Activated B cell treated with CpG ODN at 0.5 μM for 24 hours (primary cell): ENCODE data around the gene CDCP1. TPM values are rescaled to one million over a fixed set of nuclear protein-coding genes. Genes with fewer than 3 reads are reported as not detected.

Experiments used
- ATAC-seq: fragments of 200-7000 bp; cut with Tn5 transposase; one replicate; pipeline ENCODE4 v1.10.0; 2021; ENCODE audit warnings: low read depth, mild to moderate bottlenecking, moderate library complexity
- CTCF ChIA-PET: fragments of 350-600 bp; sonication (Branson Sonifier 250); formaldehyde crosslinking; loops from one replicate; lab custom pipeline; 2021; ENCODE audit warnings: antibody characterized with exemption; lab: Charles Lee
- POLR2A ChIA-PET: fragments of 350-600 bp; sonication (Branson Sonifier 250); formaldehyde crosslinking; loops from one replicate; lab custom pipeline; 2021; ENCODE audit warnings: antibody characterized with exemption; lab: Charles Lee
- DNase-seq: peaks from one replicate; pipeline ENCODE4 v3.0.0; 2022
- H3K27ac Mint-ChIP-seq: one replicate; pipeline ENCODE4 v1.8.0; 2020; ENCODE audit warnings: mixed read lengths
- H3K27me3 Mint-ChIP-seq: one replicate; pipeline ENCODE4 v1.8.0; 2021; ENCODE audit warnings: mixed read lengths
- H3K36me3 Mint-ChIP-seq: one replicate; pipeline ENCODE4 v1.8.0; 2021; ENCODE audit warnings: low read depth, mixed read lengths
- H3K4me1 Mint-ChIP-seq: one replicate; pipeline ENCODE4 v1.8.0; 2021; ENCODE audit warnings: mixed read lengths
- H3K4me3 Mint-ChIP-seq: one replicate; pipeline ENCODE4 v1.8.0; 2020; ENCODE audit warnings: mild to moderate bottlenecking, mixed read lengths
- H3K9me3 Mint-ChIP-seq: one replicate; pipeline ENCODE4 v1.8.0; 2020; ENCODE audit warnings: mixed read lengths
- intact Hi-C: fragments of 100-400 bp; cut with micrococcal nuclease; formaldehyde crosslinking; loops from one replicate; pipeline ENCODE4 v1.15.1; 2024
- total RNA-seq: library from RNA; stranded (reverse); gene quantifications from 2 replicates; pipeline ENCODE4 v1.2.3, GENCODE V29; 2022
- TF ChIP-seq, protein P1 (sequence below): fragments of 200-600 bp; IDR thresholded peaks from one replicate; pipeline ENCODE4 v1.8.0; 2022; ENCODE audit warnings: antibody characterized with exemption, mild to moderate bottlenecking

The CDCP1 gene
- total RNA-seq, 1 donor from 2014 or later: not detected

DNA sequence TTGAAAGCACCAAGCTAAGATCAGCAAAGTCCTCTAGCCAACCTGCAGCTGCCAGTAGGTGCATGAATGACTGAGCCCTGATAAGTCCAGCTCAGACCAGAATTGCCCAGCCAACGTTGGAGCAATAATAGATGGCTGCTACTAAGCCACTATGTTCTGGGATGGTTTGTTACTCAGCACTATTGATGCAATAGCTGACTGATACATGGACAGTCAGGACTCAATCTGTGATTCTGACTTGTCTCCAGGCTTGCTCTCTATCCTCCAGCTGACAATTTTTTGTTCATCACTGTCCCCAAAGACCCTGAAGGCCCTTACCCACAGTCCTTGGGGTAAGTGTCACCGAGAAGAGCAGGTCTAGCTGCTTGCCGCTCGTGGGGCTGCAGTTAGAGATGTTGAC, 55.3 kb downstream of the CDCP1 start:
- H3K4me1 Mint-ChIP-seq: no peaks in the 10 kb centered on the region
- no peaks in the 10 kb centered on the region for H3K9me3 Mint-ChIP-seq
- TF ChIP-seq, protein P1, sequence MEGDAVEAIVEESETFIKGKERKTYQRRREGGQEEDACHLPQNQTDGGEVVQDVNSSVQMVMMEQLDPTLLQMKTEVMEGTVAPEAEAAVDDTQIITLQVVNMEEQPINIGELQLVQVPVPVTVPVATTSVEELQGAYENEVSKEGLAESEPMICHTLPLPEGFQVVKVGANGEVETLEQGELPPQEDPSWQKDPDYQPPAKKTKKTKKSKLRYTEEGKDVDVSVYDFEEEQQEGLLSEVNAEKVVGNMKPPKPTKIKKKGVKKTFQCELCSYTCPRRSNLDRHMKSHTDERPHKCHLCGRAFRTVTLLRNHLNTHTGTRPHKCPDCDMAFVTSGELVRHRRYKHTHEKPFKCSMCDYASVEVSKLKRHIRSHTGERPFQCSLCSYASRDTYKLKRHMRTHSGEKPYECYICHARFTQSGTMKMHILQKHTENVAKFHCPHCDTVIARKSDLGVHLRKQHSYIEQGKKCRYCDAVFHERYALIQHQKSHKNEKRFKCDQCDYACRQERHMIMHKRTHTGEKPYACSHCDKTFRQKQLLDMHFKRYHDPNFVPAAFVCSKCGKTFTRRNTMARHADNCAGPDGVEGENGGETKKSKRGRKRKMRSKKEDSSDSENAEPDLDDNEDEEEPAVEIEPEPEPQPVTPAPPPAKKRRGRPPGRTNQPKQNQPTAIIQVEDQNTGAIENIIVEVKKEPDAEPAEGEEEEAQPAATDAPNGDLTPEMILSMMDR: no peak
- CTCF ChIA-PET: no interaction called here
- no peak overlapping the region for H3K27ac Mint-ChIP-seq
- POLR2A ChIA-PET: no interaction called here
- H3K27me3 Mint-ChIP-seq: peaks cover 14% of the 10 kb centered on the region
- intact Hi-C loops: no loop called here
- no peaks in the 10 kb centered on the region for H3K36me3 Mint-ChIP-seq
- no peak for DNase-seq
- no peak for ATAC-seq
- no peak overlapping the region for H3K4me3 Mint-ChIP-seq

DNA sequence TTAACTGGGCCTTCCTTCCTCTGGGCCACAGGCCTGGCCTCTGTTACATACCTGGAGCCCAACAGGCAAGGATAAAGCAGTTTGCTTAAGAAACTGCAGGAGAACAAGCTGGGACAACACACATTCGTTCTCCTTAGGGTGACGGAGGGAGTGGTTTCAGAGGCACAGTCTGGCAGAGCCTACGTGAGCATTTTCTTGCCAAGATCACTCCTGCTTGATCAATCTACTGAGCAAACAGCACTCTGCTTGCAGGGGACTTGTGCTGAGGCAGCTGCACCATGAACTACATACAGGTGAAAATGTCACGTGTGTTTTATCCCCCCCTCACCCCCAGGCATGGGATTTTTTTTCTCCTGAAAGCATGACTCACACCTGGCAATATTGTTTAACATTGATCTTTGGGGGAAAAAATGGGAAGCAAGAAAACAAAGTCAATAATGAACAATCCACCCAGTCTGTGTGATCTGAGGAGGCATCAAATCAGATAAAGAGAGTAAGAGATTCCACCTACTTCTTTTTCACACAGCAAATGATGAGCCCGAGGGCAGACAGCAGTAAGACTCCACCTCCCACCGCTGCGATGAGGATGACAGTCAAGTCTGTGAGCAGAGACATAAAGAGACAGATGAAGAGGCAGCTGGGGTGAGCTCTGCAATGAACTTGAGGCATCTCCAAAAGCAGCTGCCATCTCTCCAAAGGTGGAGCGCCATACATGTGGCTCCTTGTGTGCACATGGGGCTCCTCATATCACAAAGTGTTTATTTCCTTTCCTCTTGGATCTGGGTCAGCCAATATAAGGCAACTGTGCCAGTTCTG, 57.4 kb downstream of the CDCP1 start:
- TF ChIP-seq, protein P1: no peak
- ATAC-seq: no peak
- Mint-ChIP-seq H3K27me3 (peaks cover 10% of the 10 kb centered on the region), H3K27ac (no peak overlapping the region), H3K9me3 (no peaks in the 10 kb centered on the region), H3K4me1 (no peaks in the 10 kb centered on the region), H3K4me3 (no peak overlapping the region), H3K36me3 (no peaks in the 10 kb centered on the region)
- POLR2A ChIA-PET: interaction anchor here (0.5 kb wide), 1 partner anchor 738 kb away, joined by 5 read pairs; no protein-coding TSS in a partner anchor
- CTCF ChIA-PET: no interaction called here
- intact Hi-C loops: no loop called here
- no peak for DNase-seq

DNA sequence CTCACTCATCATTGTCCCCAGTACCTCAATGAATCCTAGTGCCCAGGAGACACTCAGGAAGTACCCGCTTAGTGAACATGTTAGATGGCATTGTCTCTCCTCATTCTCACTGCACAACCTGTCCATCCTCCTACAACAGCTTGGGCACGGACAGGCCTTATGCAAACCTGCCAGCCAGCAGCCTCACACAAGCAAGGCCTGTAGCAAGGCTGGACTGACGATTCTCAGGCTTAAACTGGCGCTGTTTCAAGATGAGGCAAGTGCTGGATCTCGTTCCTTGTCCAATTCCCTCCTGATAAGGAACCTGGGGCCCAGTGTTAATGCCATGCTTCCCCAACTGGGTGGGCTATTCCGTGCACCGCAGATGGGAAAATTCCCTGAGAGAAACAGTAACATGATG, 59.0 kb downstream of the CDCP1 start:
- Mint-ChIP-seq H3K27me3 (peaks cover 2% of the 10 kb centered on the region), H3K4me3 (no peak overlapping the region), H3K27ac (no peak overlapping the region), H3K4me1 (no peaks in the 10 kb centered on the region), H3K9me3 (no peaks in the 10 kb centered on the region), H3K36me3 (no peaks in the 10 kb centered on the region)
- CTCF ChIA-PET: no interaction called here
- ATAC-seq: no peak
- TF ChIP-seq, protein P1: no peak
- DNase-seq: no peak
- intact Hi-C loops: no loop called here
- POLR2A ChIA-PET: no interaction called here

DNA sequence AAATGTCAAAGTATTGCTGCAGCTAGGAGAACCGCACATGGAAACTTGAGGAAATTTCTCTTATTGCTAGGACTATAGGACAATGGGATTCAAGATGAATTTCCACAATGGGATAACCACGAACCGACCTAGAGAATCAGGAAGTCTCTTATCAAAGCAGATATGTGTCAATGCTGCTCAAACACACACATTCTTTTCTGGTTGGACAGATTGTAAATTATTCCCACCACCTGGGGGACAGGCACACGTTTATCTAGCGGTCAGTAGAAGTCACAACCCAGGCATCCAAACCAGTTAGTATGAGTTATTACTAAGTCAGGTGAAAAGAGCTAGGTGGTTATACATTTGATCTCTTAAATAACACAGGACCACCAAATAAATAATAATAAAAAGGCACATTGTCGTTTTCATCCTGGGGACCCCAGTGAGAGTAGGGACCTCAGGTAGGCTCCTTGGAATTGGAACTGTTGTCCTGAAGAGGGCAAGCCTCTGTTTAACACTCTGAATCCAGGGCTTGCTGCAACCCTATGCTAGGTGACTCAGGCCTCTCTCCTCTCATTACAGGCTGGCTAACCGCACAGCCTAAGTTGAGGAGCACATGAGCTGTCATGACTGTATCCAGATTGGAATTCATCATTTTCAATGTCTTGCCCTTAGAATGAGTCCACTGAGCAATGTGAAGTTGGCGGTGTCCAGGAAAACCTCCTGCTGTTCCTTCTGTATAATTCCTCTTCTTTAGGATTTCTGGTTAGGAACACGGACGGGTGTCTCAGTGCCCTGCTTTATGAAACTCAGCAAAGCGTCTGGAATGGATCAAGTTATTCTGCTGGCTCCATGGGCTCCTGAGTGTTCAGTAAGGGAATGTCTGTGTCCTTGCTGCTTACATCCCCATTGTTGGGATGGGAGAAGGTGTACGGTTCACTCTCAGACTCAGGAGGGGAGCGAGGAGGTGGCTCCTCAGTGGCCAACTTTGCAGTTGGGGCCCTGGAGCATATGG, 61.1 kb downstream of the CDCP1 start:
- CTCF ChIA-PET: no interaction called here
- TF ChIP-seq, protein P1: no peak
- Mint-ChIP-seq H3K4me1 (no peaks in the 10 kb centered on the region), H3K9me3 (no peaks in the 10 kb centered on the region), H3K27me3 (peaks cover 1% of the 10 kb centered on the region), H3K27ac (no peak overlapping the region), H3K36me3 (no peaks in the 10 kb centered on the region), H3K4me3 (no peak overlapping the region)
- no peak for DNase-seq
- no peak for ATAC-seq
- intact Hi-C loops: no loop called here
- POLR2A ChIA-PET: no interaction called here

DNA sequence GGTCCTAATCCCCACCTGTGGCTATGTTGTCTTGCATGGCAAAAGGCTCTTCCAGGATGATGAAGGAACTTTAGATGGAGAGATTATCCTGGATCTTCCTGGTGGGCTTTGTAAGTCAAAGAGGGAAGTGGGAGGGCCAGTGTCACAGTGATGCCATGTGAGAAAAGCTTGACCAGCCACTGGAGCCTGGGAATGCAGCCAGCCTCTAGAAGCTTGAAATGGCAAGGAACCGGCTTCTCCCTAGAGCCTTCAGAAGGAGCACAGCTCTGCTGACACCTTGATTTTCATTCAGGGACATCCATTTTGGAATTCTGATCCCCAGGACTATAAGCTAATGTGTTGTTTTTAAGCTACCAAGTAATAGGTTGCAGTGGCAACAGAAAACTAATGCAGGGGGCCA, 61.8 kb downstream of the CDCP1 start:
- H3K4me3 Mint-ChIP-seq: no peak overlapping the region
- H3K27ac Mint-ChIP-seq: no peak overlapping the region
- no peaks in the 10 kb centered on the region for H3K36me3 Mint-ChIP-seq
- TF ChIP-seq, protein P1: no peak
- DNase-seq (no peak), ATAC-seq (no peak)
- no peaks in the 10 kb centered on the region for H3K4me1 Mint-ChIP-seq
- H3K9me3 Mint-ChIP-seq: no peaks in the 10 kb centered on the region
- intact Hi-C loops: no loop called here
- ChIA-PET POLR2A (no interaction called here), CTCF (no interaction called here)
- peaks cover 1% of the 10 kb centered on the region for H3K27me3 Mint-ChIP-seq
